ENCODE results near the gene NFE2L3.
"Not testable (repeated sequence)": the region's sequence is repeated elsewhere in the genome, so short reads cannot be mapped to it uniquely, and the experiment has no call there.

The NFE2L3 gene

DNA sequence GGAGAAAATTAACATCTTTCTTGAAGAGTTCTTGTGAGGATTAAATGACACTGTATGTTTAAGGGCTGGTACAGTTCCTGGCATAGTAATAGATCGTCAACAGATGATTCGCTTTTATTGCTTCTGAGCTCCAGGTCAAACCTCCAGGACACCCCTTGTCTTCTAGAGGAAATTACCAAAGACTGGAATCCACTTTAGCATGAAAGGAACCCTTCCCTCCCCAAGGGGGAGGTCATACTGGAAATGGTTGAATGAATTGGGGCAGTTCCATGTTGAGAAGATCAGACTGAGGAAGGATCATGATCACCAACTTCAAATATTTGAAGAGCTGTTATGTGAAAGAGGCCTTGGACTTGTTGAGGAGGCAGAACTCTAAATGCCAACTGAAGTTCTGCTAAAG, 8.9 kb downstream of the NFE2L3 start:
- FAIRE-seq = no peak
- TF ChIP-seq, protein P1, sequence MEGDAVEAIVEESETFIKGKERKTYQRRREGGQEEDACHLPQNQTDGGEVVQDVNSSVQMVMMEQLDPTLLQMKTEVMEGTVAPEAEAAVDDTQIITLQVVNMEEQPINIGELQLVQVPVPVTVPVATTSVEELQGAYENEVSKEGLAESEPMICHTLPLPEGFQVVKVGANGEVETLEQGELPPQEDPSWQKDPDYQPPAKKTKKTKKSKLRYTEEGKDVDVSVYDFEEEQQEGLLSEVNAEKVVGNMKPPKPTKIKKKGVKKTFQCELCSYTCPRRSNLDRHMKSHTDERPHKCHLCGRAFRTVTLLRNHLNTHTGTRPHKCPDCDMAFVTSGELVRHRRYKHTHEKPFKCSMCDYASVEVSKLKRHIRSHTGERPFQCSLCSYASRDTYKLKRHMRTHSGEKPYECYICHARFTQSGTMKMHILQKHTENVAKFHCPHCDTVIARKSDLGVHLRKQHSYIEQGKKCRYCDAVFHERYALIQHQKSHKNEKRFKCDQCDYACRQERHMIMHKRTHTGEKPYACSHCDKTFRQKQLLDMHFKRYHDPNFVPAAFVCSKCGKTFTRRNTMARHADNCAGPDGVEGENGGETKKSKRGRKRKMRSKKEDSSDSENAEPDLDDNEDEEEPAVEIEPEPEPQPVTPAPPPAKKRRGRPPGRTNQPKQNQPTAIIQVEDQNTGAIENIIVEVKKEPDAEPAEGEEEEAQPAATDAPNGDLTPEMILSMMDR (IDR thresholded peaks at IDR 0.05; ENCODE audit: insufficient read depth, missing control alignments) = no peak
- no peak for DNase-seq (ENCODE audit: insufficient read length, low spot score)

DNA sequence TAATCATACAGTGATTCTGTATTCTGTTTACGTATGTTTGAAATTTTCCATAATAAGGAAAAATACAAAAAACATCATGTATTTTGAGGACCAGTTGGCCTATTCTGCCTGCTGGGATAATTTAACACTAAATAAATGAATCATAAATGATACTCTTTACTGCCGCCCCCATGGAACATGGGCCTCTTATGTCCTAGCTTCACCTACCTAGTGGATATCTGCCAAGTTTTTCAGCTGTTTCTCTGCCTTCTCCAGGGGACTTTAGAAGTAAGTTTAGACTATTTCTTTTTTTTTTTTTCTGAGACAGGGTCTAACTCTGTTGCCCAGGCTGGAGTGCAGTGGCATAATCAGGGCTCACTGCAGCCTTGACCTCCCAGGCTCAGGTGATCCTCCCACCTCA, 10.4 kb downstream of the NFE2L3 start:
- TF ChIP-seq, protein P1 (IDR thresholded peaks at IDR 0.05; ENCODE audit: insufficient read depth, missing control alignments) = no peak
- no peak for FAIRE-seq
- DNase-seq (ENCODE audit: insufficient read length, low spot score) = no peak

DNA sequence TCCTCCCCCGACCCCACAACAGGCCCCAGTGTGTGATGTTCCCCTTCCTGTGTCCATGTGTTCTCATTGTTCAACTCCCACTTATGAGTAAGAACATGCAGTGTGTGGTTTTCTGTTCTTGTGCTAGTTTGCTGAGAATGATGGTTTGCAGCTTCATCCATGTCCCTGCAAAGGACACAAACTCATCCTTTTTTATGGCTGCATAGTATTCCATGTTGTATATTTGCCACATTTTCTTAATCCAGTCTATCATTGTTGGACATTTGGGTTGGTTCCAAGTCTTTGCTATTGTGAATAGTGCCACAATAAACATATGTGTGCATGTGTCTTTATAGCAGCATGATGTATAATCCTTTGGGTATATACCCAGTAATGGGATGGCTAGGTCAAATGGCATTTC, 11.8 kb downstream of the NFE2L3 start:
- DNase-seq (ENCODE audit: insufficient read length, low spot score); FAIRE-seq: not testable (repeated sequence)

DNA sequence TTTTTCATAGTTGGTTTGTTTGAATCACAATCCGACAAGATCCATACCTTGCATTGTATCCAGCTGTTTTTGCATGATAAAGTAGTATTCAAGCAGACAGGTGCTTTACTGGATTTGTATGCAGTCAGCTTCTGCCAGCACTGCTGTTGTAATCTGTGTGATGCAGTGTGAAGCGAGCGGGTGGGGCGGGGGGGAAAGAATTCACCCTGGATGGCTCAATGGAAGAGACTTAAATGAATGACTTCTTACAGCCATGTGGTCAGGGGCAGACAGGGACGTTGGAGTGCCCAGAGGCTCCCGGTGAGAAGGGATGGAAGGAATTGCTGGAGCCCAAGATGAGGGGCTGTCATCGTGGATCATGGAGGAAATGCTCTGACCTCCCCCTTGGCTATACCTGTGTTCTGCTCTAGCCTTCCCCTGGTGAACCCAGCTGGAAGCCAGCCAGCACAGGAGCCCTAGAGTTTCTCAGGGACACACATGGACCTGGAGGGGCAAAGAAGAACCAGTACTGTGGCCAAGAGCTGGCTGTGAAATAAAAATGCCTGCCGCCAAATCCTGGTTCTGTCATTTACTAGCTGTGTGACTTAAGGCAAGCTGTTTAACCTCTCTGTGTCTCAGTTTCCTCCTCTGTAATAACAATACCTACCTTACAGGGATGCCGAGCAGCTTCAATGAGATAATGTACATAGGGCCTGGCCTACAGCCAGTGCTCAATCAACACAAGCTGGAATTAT, 14.1 kb downstream of the NFE2L3 start:
- TF ChIP-seq, protein P1 (IDR thresholded peaks at IDR 0.05; ENCODE audit: insufficient read depth, missing control alignments) = no peak
- FAIRE-seq (no peak), DNase-seq (ENCODE audit: insufficient read length, low spot score) (no peak)

DNA sequence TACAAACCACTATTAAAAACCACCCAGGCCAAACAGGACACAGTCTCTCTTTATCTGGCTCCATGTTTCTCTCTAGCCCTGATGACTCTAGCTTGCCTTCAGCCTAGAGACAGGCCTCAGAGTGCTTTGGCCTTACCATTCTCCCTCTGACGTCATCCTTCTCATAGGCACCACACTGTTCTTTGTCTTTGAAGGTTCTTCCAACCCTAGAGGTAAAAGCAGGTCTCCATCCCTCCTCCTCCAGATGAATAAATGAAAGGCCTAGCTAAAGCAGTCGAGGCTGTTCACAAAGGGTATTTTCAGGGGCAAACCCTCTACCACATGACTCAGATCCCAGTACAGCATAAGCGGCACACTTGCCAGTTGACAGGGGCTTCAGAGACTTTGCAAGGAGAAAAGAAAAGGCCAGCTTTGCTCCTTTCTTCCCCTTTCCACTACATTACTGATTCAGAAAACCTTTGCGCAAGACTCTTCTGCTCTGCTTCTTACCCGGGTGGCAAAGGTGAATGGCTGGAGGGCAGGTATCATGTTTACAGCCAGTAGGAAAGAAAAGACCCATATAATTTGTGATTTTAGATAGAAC, 14.8 kb downstream of the NFE2L3 start:
- TF ChIP-seq, protein P1 (IDR thresholded peaks at IDR 0.05; ENCODE audit: insufficient read depth, missing control alignments) = no peak
- DNase-seq (ENCODE audit: insufficient read length, low spot score) = no peak
- FAIRE-seq = no peak

DNA sequence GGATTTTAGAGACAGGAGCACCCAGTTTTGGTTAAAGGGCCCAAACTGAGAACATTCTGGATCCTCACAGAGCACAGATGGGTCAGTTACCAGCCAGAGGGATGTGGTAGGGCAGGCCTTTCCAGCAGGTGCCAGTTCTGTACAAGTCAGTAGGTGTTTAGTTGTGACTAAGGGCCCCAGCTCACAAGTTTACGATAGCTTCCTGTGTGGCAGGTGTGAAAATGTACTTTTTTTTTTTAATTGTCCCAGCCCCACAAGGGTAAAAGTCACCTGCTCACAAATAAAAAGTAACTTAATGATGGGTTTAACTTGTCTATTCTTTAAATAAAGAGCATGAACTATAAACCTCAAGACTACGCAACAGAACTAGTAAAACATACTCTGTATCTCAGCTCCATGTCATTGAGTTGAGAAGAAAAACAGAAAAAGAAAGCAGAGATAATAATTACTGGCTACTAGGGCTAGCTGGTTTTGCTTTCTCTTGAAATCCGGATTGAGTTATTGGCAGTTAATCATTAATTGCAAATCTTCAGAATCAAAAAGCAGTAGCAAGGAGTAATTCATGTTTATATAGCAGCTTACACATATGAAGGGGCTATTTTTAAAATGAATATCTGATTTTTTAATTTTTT, 15.4 kb downstream of the NFE2L3 start:
- FAIRE-seq = no peak
- TF ChIP-seq, protein P1 (IDR thresholded peaks at IDR 0.05; ENCODE audit: insufficient read depth, missing control alignments) = no peak
- DNase-seq (ENCODE audit: insufficient read length, low spot score) = no peak

DNA sequence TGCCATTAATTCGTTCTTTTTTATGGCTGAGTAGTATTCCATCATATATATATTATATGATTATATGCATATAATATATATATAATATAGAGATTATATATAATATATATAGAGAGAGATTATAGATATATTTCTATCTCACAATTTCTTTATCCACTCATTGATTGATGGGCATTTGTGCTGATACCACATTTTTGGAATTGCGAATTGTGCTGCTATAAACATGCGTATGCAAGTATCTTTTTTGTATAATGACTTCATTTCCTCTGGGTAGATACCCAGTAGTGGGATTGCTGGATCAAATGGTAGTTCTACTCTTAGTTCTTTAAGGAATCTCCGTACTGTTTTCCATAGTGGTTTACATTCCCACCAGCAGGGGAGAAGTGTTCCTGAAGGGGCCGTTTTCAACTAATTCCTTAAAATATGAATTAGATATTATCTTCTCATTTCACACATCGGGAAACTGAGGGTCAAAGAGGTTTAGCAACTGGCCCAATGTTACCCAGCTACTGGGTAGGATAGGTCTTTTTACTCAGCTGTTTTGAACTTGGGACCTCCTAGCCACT, 16.5 kb downstream of the NFE2L3 start:
- DNase-seq (ENCODE audit: insufficient read length, low spot score) = no peak
- FAIRE-seq = no peak
- TF ChIP-seq, protein P1 (IDR thresholded peaks at IDR 0.05; ENCODE audit: insufficient read depth, missing control alignments) = no peak
